SK-N-SH treated with all-trans-retinoic acid at 6 μM for 48 hours (cell line): ENCODE results near the gene RASGRP3.

ENCODE experiments used
- ATAC-seq: fragments of 200-7000 bp; cut with Tn5 transposase; 3 replicates; pipeline ENCODE4 v1.9.1; 2020; ENCODE audit warnings: mild to moderate bottlenecking, moderate library complexity
- ARNTL ChIP-seq: fragments of 450-650 bp; formaldehyde crosslinking; IDR thresholded peaks from 2 replicates; pipeline ENCODE4 v1.5.0; 2020; ENCODE audit warnings: low read depth, mild to moderate bottlenecking, moderate library complexity, borderline replicate concordance
- BACH2 ChIP-seq: fragments of 250-450 bp; sonication (Bioruptor Pico); IDR thresholded peaks from 2 replicates; pipeline ENCODE4 v1.9.0; 2021; ENCODE audit warnings: mild to moderate bottlenecking, borderline replicate concordance
- CREB5 ChIP-seq: fragments of 250-450 bp; sonication (Bioruptor Pico); IDR thresholded peaks from 2 replicates; pipeline ENCODE4 v1.5.1; 2020; ENCODE audit warnings: low read depth, mild to moderate bottlenecking, moderate library complexity
- CSDC2 ChIP-seq: fragments of 250-450 bp; sonication (Bioruptor Pico); IDR thresholded peaks from 2 replicates; pipeline ENCODE4 v1.5.0; 2020; ENCODE audit warnings: mild to moderate bottlenecking, moderate library complexity
- CSRNP3 ChIP-seq: fragments of 250-450 bp; sonication (Bioruptor Pico); IDR thresholded peaks from 2 replicates; pipeline ENCODE4 v1.5.1; 2021; ENCODE audit warnings: mild to moderate bottlenecking, moderate library complexity
- ESRRG ChIP-seq: fragments of 250-450 bp; sonication (Bioruptor Pico); IDR thresholded peaks from 2 replicates; pipeline ENCODE4 v1.6.1; 2021; ENCODE audit warnings: mild to moderate bottlenecking
- GLIS3 ChIP-seq: fragments of 250-450 bp; sonication (Bioruptor Pico); IDR thresholded peaks from 2 replicates; pipeline ENCODE4 v1.5.0; 2020; ENCODE audit warnings: mild to moderate bottlenecking, moderate library complexity
- ISL1 ChIP-seq: fragments of 250-450 bp; sonication (Bioruptor Pico); IDR thresholded peaks from 2 replicates; pipeline ENCODE4 v2.1.2; 2022; ENCODE audit warnings: mild to moderate bottlenecking, moderate library complexity
- PPARA ChIP-seq: fragments of 250-450 bp; sonication (Bioruptor Pico); IDR thresholded peaks from 2 replicates; pipeline ENCODE4 v1.5.0; 2020; ENCODE audit warnings: mild to moderate bottlenecking, borderline replicate concordance
- TCF4 ChIP-seq: fragments of 250-450 bp; sonication (Bioruptor Pico); IDR thresholded peaks from 2 replicates; pipeline ENCODE4 v1.8.0; 2021; ENCODE audit warnings: mild to moderate bottlenecking, moderate library complexity, borderline replicate concordance
- TOX ChIP-seq: fragments of 250-450 bp; sonication (Bioruptor Pico); IDR thresholded peaks from 2 replicates; pipeline ENCODE4 v1.8.0; 2021; ENCODE audit warnings: mild to moderate bottlenecking, moderate library complexity, borderline replicate concordance
- TSHZ2 ChIP-seq: fragments of 250-450 bp; sonication (Bioruptor Pico); IDR thresholded peaks from 2 replicates; pipeline ENCODE4 v1.5.0; 2020; ENCODE audit warnings: mild to moderate bottlenecking, moderate library complexity
- ZC3H10 ChIP-seq: fragments of 250-450 bp; sonication (Bioruptor Pico); IDR thresholded peaks from 2 replicates; pipeline ENCODE4 v1.5.1; 2021; ENCODE audit warnings: mild to moderate bottlenecking, moderate library complexity
- ZFP3 ChIP-seq: fragments of 250-450 bp; sonication (Bioruptor Pico); IDR thresholded peaks from 2 replicates; pipeline ENCODE4 v1.5.0; 2020; ENCODE audit warnings: mild to moderate bottlenecking, moderate library complexity
- ZFP30 ChIP-seq: fragments of 450-650 bp; formaldehyde crosslinking; IDR thresholded peaks from 2 replicates; pipeline ENCODE4 v1.5.0; 2022; ENCODE audit warnings: mild to moderate bottlenecking, moderate library complexity
- ZNF565 ChIP-seq: fragments of 450-650 bp; formaldehyde crosslinking; conservative IDR thresholded peaks from 2 replicates; pipeline ENCODE4 v1.5.0; 2020; ENCODE audit warnings: low read depth, mild to moderate bottlenecking, moderate library complexity
- ZNF70 ChIP-seq: fragments of 450-650 bp; formaldehyde crosslinking; IDR thresholded peaks from 2 replicates; pipeline ENCODE4 v1.5.0; 2020; ENCODE audit warnings: mild to moderate bottlenecking, moderate library complexity
- ZNF8 ChIP-seq: fragments of 450-650 bp; formaldehyde crosslinking; IDR thresholded peaks from 2 replicates; pipeline ENCODE4 v1.5.0; 2020; ENCODE audit warnings: mild to moderate bottlenecking, moderate library complexity
- TF ChIP-seq, protein P1 (sequence below): fragments of 250-450 bp; sonication (Bioruptor Pico); IDR thresholded peaks from 2 replicates; pipeline ENCODE4 v1.8.0; 2021; ENCODE audit warnings: low read depth, mild to moderate bottlenecking, moderate library complexity, borderline replicate concordance

The RASGRP3 gene

DNA sequence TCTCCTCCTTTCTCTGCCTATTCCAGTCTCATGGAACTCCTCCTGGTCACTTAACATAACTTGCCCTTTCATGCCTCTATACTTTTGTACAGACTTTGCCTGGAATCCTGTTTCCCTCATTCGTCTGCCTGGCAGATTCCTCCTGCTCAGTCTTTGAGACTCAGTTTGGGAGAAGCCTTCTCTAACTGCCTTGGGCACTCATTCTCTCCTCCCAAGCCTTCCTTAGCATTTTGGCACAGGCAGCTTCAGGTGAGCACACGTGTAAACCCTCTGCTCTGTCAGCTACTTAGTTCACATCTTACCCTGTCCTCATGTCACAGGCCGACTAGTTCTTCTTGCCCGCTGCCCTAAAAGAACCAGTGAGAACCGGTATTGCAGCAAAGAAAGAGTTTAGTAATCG lies 128.6 kb downstream of the RASGRP3 start (continued):
- no peak for TF ChIP-seq CREB5 (CRISPR knock-in tag)

DNA sequence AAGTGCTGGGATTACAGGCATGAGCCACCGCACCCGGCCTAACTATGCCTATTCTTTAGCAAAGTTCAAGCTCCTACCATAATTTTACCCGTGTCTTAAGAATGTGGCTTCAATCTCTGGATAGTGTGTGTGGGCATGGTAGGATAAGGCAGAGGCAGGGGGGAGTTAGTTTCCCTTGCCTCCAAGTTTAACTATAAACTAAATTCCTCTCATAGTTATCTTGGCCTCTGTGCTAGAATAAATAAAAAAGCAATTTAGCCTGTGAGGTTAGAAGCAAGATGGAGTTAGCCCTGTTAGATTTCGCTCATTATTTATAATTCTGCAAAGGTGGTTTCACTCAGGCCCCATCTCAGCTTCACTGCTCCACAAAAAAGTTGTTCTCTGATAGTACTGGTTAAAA lies 129.7 kb downstream of the RASGRP3 start:
- no peak for ATAC-seq
- TF ChIP-seq ZNF70 (no peak), ZNF565 (CRISPR knock-in tag) (no peak), TSHZ2 (no peak), TOX (CRISPR knock-in tag) (no peak), GLIS3 (CRISPR knock-in tag) (no peak), ESRRG (CRISPR knock-in tag) (no peak), CSDC2 (CRISPR knock-in tag) (no peak), ZFP3 (no peak), ARNTL (no peak), PPARA (CRISPR knock-in tag) (no peak), BACH2 (CRISPR knock-in tag) (no peak), ZC3H10 (CRISPR knock-in tag) (no peak), CREB5 (CRISPR knock-in tag) (no peak), ZNF8 (no peak), ISL1 (CRISPR knock-in tag) (no peak), CSRNP3 (CRISPR knock-in tag) (no peak)
- TF ChIP-seq, protein P1, sequence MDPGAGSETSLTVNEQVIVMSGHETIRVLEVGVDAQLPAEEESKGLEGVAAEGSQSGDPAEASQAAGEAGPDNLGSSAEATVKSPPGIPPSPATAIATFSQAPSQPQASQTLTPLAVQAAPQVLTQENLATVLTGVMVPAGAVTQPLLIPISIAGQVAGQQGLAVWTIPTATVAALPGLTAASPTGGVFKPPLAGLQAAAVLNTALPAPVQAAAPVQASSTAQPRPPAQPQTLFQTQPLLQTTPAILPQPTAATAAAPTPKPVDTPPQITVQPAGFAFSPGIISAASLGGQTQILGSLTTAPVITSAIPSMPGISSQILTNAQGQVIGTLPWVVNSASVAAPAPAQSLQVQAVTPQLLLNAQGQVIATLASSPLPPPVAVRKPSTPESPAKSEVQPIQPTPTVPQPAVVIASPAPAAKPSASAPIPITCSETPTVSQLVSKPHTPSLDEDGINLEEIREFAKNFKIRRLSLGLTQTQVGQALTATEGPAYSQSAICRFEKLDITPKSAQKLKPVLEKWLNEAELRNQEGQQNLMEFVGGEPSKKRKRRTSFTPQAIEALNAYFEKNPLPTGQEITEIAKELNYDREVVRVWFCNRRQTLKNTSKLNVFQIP (CRISPR knock-in tag), result no peak

- ATAC-seq, result no peak
- no peak for TF ChIP-seq CSDC2 (CRISPR knock-in tag)
- no peak for TF ChIP-seq ZNF8
- TF ChIP-seq ZNF565 (CRISPR knock-in tag), result no peak
- TF ChIP-seq ZNF70, result no peak
- no peak for TF ChIP-seq ESRRG (CRISPR knock-in tag)
- TF ChIP-seq, protein P1 (CRISPR knock-in tag), result no peak
- TF ChIP-seq TCF4 (CRISPR knock-in tag), result no peak
- no peak for TF ChIP-seq TSHZ2
- no peak for TF ChIP-seq ARNTL
- no peak for TF ChIP-seq BACH2 (CRISPR knock-in tag)
- TF ChIP-seq PPARA (CRISPR knock-in tag), result no peak
- no peak for TF ChIP-seq ZFP30 (CRISPR knock-in tag)
These were observed 130.2 kb downstream of the RASGRP3 start for GRCh38 chr2:33606622-33607021.
